ENCODE data around the gene BRD1.
"Not testable (repeated sequence)": the region's sequence is repeated elsewhere in the genome, so short reads cannot be mapped to it uniquely, and the experiment has no call there.

BRD1 gene

GRCh38 chr22:49826603-49827270, 936 bp downstream of the BRD1 start:
- TF ChIP-seq CTCF (IDR thresholded peaks at IDR 0.05; ENCODE audit: extremely low read depth, insufficient read depth, missing control alignments): no peak
- in situ Hi-C loops (cut with MboI; ENCODE audit: low pct_unique_long_range_greater_than_20kb, low sequenced_read_pairs, unreplicated experiment): no loop called here
- peak; percentile 51 for DNase-seq (ENCODE audit: low spot score)

DNA sequence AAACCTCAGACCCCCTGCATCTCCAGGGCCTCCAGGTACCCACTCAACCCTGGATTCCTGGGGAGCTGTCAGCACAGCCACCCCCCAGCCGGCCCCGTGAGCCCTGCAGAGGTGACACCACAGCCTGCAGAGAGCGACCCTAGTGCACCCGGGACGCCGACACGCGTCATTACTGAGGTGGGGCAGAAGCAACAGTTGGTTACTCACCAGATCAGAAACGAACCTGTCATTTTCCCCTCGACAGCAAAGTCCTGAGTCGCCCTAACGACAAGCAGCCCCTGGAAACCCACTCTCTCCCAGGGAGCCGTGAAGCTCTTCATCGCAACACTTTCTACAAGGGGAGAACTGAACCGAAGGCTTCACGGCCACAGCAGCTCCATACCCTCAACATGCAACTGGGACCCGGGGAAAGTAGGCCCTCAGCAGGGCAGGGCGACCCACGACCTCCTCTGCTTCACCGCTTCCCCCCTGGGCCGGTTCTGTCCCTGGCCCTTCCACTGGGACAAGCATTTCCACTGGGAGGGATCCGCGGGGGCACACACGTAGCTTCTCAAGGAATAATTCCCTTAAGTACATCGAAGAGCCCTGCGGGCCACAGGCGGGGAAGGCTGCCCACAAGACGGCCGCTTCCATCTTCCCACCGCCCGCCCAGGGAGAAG, 1.6 kb downstream of the BRD1 start:
- in situ Hi-C loops (cut with MboI; ENCODE audit: low pct_unique_long_range_greater_than_20kb, low sequenced_read_pairs, unreplicated experiment): no loop called here
- DNase-seq (ENCODE audit: low spot score): no peak
- TF ChIP-seq CTCF (IDR thresholded peaks at IDR 0.05; ENCODE audit: extremely low read depth, insufficient read depth, missing control alignments): no peak

DNA sequence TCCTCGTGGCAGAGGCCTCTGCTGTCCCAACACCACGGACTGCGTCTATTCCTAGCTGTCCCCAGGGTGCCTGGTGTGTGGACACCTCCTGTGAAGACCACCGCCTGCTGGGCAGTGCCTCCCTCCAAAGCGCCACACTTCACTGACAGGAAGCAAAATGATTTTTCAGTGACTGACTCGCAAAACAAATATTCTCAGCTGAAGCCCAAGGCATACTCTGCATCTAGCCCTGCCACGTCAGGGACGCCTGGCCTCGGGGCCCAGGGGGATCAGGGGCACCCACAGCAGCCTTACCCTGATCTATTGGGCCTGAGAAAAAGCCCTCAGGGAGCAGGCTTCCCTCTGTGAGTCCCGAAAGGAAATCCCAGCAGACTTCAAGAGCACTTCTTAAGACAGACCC, 2.2 kb downstream of the BRD1 start:
- DNase-seq (ENCODE audit: low spot score): no peak
- TF ChIP-seq CTCF (IDR thresholded peaks at IDR 0.05; ENCODE audit: extremely low read depth, insufficient read depth, missing control alignments): no peak
- in situ Hi-C loops (cut with MboI; ENCODE audit: low pct_unique_long_range_greater_than_20kb, low sequenced_read_pairs, unreplicated experiment): no loop called here

- TF ChIP-seq CTCF (IDR thresholded peaks at IDR 0.05; ENCODE audit: extremely low read depth, insufficient read depth, missing control alignments): no peak
- in situ Hi-C loops (cut with MboI; ENCODE audit: low pct_unique_long_range_greater_than_20kb, low sequenced_read_pairs, unreplicated experiment): no loop called here
Measured at GRCh38 chr22:49824936-49825335, 2.7 kb downstream of the BRD1 start.

GRCh38 chr22:49824185-49824925, 3.3 kb downstream of the BRD1 start:
- in situ Hi-C loops (cut with MboI; ENCODE audit: low pct_unique_long_range_greater_than_20kb, low sequenced_read_pairs, unreplicated experiment): no loop called here
- TF ChIP-seq CTCF (IDR thresholded peaks at IDR 0.05; ENCODE audit: extremely low read depth, insufficient read depth, missing control alignments): no peak
- no peak for DNase-seq (ENCODE audit: low spot score)

More at GRCh38 chr22:49824936-49825335, 2.7 kb downstream of the BRD1 start:
- DNase-seq (ENCODE audit: low spot score): no peak

DNA sequence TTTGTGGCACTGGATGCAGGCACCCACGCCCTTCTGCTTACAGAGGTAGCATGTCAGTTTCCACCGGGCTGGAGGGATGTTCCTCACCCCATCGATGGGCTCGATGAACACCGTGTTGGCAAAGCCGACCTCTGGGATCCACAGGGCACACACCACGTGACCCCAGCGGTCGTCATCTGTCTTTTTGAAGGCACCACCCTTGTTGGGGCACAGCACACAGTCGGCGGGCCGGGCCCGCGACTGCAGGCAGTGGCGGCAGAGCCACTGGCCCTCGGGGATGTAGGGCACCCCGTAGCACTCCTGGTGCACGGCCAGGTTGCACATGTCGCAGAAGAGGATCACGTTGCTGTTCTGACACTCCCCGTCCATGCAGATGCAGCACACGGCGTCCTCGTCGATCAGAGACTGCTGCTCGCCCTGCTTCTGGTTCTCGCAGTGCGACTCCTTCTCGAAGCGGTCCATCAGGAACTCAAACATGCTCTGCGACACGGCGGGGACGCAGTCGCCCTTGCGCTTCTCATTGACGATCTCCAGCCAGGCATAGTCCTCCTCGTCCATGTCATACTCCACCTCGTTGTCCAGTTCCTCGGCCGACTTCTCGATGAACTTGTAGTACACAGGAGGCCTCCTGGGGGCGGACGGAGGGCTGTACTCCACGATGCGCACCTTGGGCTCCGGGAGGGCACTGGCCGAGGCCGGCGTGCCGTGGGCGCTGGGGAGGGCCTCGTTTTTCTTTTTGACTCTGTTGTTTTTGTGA, 4.2 kb downstream of the BRD1 start:
- DNase-seq (ENCODE audit: low spot score): no peak
- in situ Hi-C loops (cut with MboI; ENCODE audit: low pct_unique_long_range_greater_than_20kb, low sequenced_read_pairs, unreplicated experiment): no loop called here
- no peak for TF ChIP-seq CTCF (IDR thresholded peaks at IDR 0.05; ENCODE audit: extremely low read depth, insufficient read depth, missing control alignments)

DNA sequence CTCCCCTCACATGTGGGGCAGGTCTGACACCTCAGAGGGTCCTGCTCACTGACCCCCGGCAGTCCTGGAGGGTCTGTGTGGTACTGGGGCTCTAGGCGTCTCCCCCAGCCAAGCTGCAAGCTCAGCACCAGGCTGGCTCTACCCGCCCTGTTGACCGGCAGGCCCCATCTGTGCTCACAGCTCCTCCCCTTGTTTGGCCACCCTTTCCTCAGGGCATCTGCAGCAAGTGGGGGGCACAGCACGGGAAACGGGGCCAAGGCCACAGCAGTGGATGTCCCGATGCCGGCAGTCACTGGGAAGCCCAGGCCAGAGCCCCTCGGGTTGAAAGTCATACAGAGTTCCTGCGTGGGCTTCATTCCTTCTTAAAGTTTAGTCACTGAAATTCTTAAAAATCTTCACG, 5.9 kb downstream of the BRD1 start:
- in situ Hi-C loops (cut with MboI; ENCODE audit: low pct_unique_long_range_greater_than_20kb, low sequenced_read_pairs, unreplicated experiment); DNase-seq (ENCODE audit: low spot score): not testable (repeated sequence)
